ENCODE measurements around the gene TMEM132D.

- TF ChIP-seq POLR2A (IDR thresholded peaks at IDR 0.05; ENCODE audit: extremely low read depth, insufficient read length) (no peak), CTCF (IDR thresholded peaks at IDR 0.05; ENCODE audit: low read depth, low read length) (no peak), MAX (IDR thresholded peaks at IDR 0.05; ENCODE audit: low read depth, low read length) (no peak)
These were observed 180.6 kb downstream of the TMEM132D start for GRCh38 chr12:129723260-129723659.
